Nephron progenitor cell (in vitro differentiated cells): ENCODE data around the gene DOCK9.

ENCODE experiments used
- DNase-seq: peaks from one replicate; pipeline ENCODE4 v3.0.0; 2021
- H3K27ac Mint-ChIP-seq: 2 replicates; pipeline ENCODE4 v1.8.0; 2021; ENCODE audit warnings: mild to moderate bottlenecking, moderate library complexity, mixed read lengths
- H3K27me3 Mint-ChIP-seq: 2 replicates; pipeline ENCODE4 v1.8.0; 2021; ENCODE audit warnings: mild to moderate bottlenecking, low read depth, mixed read lengths; ENCODE audit not compliant: poor library complexity
- H3K36me3 Mint-ChIP-seq: 2 replicates; pipeline ENCODE4 v1.8.0; 2021; ENCODE audit warnings: low read depth, mixed read lengths
- H3K4me1 Mint-ChIP-seq: 2 replicates; pipeline ENCODE4 v1.8.0; 2021; ENCODE audit warnings: mixed read lengths
- H3K4me3 Mint-ChIP-seq: 2 replicates; pipeline ENCODE4 v1.8.0; 2021; ENCODE audit warnings: mild to moderate bottlenecking, moderate library complexity, mixed read lengths
- H3K9me3 Mint-ChIP-seq: 2 replicates; pipeline ENCODE4 v1.8.0; 2021; ENCODE audit warnings: mild to moderate bottlenecking, moderate library complexity, mixed read lengths
- CTCF ChIP-seq: fragments of 200-600 bp; sonication (generic); IDR thresholded peaks from 2 replicates; pipeline ENCODE4 v1.5.0; 2021; ENCODE audit warnings: antibody characterized with exemption

DOCK9 gene

GRCh38 chr13:98944336-98944735, 33.5 kb downstream of the DOCK9 start:
- Mint-ChIP-seq H3K4me3 (no peak overlapping the region), H3K36me3 (no peaks in the 10 kb centered on the region), H3K27ac (no peak overlapping the region), H3K4me1 (peaks cover 40% of the 10 kb centered on the region), H3K27me3 (peaks cover 5% of the 10 kb centered on the region), H3K9me3 (no peaks in the 10 kb centered on the region)
- DNase-seq: no peak
- TF ChIP-seq CTCF: no peak

- peaks cover 5% of the 10 kb centered on the region for H3K27me3 Mint-ChIP-seq
- H3K4me3 Mint-ChIP-seq: no peak overlapping the region
- no peaks in the 10 kb centered on the region for H3K36me3 Mint-ChIP-seq
- peaks cover 53% of the 10 kb centered on the region for H3K4me1 Mint-ChIP-seq
- no peak for TF ChIP-seq CTCF
- no peak for DNase-seq
- H3K9me3 Mint-ChIP-seq: no peaks in the 10 kb centered on the region
- no peak overlapping the region for H3K27ac Mint-ChIP-seq
Observed at GRCh38 chr13:98942997-98943396, 34.9 kb downstream of the DOCK9 start.

DNA sequence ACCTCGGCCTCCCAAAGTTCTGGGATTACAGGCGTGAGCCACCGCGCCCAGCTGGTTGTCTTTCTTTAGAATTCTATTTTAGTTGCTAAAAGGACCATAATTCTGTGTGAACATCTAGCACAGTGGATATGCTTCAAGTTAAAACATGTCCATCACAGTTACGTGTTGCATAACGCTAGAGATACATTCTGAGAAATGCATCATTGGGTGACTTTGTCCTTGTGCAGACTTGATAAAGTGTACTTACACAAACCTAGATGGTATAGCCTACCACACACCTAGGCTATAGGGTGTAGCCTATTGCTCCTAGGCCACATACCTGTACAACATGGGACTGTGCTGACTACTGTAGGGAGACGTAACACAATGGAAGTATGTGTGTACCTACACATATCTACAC, 35.4 kb downstream of the DOCK9 start:
- H3K27ac Mint-ChIP-seq: no peak overlapping the region
- peaks cover 58% of the 10 kb centered on the region for H3K4me1 Mint-ChIP-seq
- no peak overlapping the region for H3K4me3 Mint-ChIP-seq
- no peak for TF ChIP-seq CTCF
- H3K27me3 Mint-ChIP-seq: peaks cover 5% of the 10 kb centered on the region
- no peak for DNase-seq
- H3K9me3 Mint-ChIP-seq: no peaks in the 10 kb centered on the region
- no peaks in the 10 kb centered on the region for H3K36me3 Mint-ChIP-seq

GRCh38 chr13:98941536-98941935, 36.3 kb downstream of the DOCK9 start:
- no peak for TF ChIP-seq CTCF
- Mint-ChIP-seq H3K27me3 (peaks cover 5% of the 10 kb centered on the region), H3K36me3 (no peaks in the 10 kb centered on the region), H3K27ac (no peak overlapping the region), H3K4me1 (peaks cover 59% of the 10 kb centered on the region), H3K9me3 (no peaks in the 10 kb centered on the region), H3K4me3 (no peak overlapping the region)
- no peak for DNase-seq

GRCh38 chr13:98941126-98941525, 36.7 kb downstream of the DOCK9 start:
- Mint-ChIP-seq H3K9me3 (no peaks in the 10 kb centered on the region), H3K36me3 (no peaks in the 10 kb centered on the region), H3K27ac (peak overlapping the region; percentile 61), H3K4me1 (peaks cover 55% of the 10 kb centered on the region), H3K27me3 (peaks cover 5% of the 10 kb centered on the region), H3K4me3 (peak overlapping the region; percentile 52)
- DNase-seq: no peak
- TF ChIP-seq CTCF: no peak

GRCh38 chr13:98940325-98941001, 37.4 kb downstream of the DOCK9 start:
- DNase-seq: peak; percentile 38
- Mint-ChIP-seq H3K27ac (peak overlapping the region; percentile 61), H3K9me3 (no peaks in the 10 kb centered on the region), H3K4me1 (peaks cover 48% of the 10 kb centered on the region), H3K27me3 (peaks cover 4% of the 10 kb centered on the region), H3K36me3 (no peaks in the 10 kb centered on the region), H3K4me3 (peak overlapping the region; percentile 52)
- TF ChIP-seq CTCF: no peak
